H54 (cell line): ENCODE results near the gene GABRA1.

Experiments used
- DNase-seq: peaks from one replicate; pipeline ENCODE4 v3.0.0; 2011; ENCODE audit warnings: low spot score, mixed read lengths; ENCODE audit not compliant: insufficient read length
- FAIRE-seq: peaks from 3 replicates; lab custom pipeline; 2011; peaks lifted over from hg19 to GRCh38; lab: Jason Lieb, UNC
- POLR2A ChIP-seq: IDR thresholded peaks from 2 replicates; pipeline ENCODE4 v1.6.1; 2011; ENCODE audit warnings: low read depth, mild to moderate bottlenecking, low read length

Gene GABRA1

GRCh38 chr5:161900981-161901380 lies 53.1 kb downstream of the GABRA1 start:
- DNase-seq (no peak), FAIRE-seq (no peak)
- TF ChIP-seq POLR2A = no peak

GRCh38 chr5:161921781-161922180 lies 73.9 kb downstream of the GABRA1 start:
- DNase-seq = no peak
- no peak for TF ChIP-seq POLR2A
- no peak for FAIRE-seq

GRCh38 chr5:161924270-161924669 lies 76.3 kb downstream of the GABRA1 start:
- no peak for FAIRE-seq
- no peak for TF ChIP-seq POLR2A
- no peak for DNase-seq

GRCh38 chr5:161925960-161926359 lies 78.0 kb downstream of the GABRA1 start:
- DNase-seq (no peak), FAIRE-seq (no peak)
- no peak for TF ChIP-seq POLR2A

- DNase-seq (no peak), FAIRE-seq (no peak)
- TF ChIP-seq POLR2A = no peak
Observed at GRCh38 chr5:161934486-161934885, 86.6 kb downstream of the GABRA1 start.

- TF ChIP-seq POLR2A = no peak
- DNase-seq = no peak
Observed at GRCh38 chr5:161944974-161945373, 97.1 kb downstream of the GABRA1 start.

GRCh38 chr5:161946911-161947310 lies 99.0 kb downstream of the GABRA1 start:
- no peak for TF ChIP-seq POLR2A
- DNase-seq = no peak
- FAIRE-seq = no peak

More at GRCh38 chr5:161944974-161945373, 97.1 kb downstream of the GABRA1 start:
- FAIRE-seq = no peak
